Activated naive CD4-positive, alpha-beta T cell treated with anti-CD3 and anti-CD28 coated beads, Interleukin-2, amount 10 ng/mL, durations not matched to agents 7 days and 5 days (primary cell): ENCODE data around the gene CNPY2.
"Not testable (repeated sequence)": the region's sequence is repeated elsewhere in the genome, so short reads cannot be mapped to it uniquely, and the experiment has no call there.

Experiments
- CTCF ChIA-PET: fragments of 350-600 bp; sonication (Branson Sonifier 250); formaldehyde crosslinking; loops from one replicate; lab custom pipeline; 2021; ENCODE audit warnings: antibody characterized with exemption; lab: Charles Lee
- DNase-seq: peaks from one replicate; pipeline ENCODE4 v3.0.0-alpha.2; 2020
- H3K27ac Mint-ChIP-seq: one replicate; pipeline ENCODE4 v1.8.0; 2021; ENCODE audit warnings: mild to moderate bottlenecking, moderate library complexity, mixed read lengths
- H3K27me3 Mint-ChIP-seq: one replicate; pipeline ENCODE4 v1.8.0; 2021; ENCODE audit warnings: mild to moderate bottlenecking, mixed read lengths
- H3K36me3 Mint-ChIP-seq: one replicate; pipeline ENCODE4 v1.8.0; 2021; ENCODE audit warnings: mixed read lengths
- H3K4me1 Mint-ChIP-seq: one replicate; pipeline ENCODE4 v1.8.0; 2021; ENCODE audit warnings: mixed read lengths
- H3K4me3 Mint-ChIP-seq: one replicate; pipeline ENCODE4 v1.8.0; 2021; ENCODE audit warnings: mild to moderate bottlenecking, moderate library complexity, mixed read lengths
- H3K9me3 Mint-ChIP-seq: one replicate; pipeline ENCODE4 v1.8.0; 2021; ENCODE audit warnings: mixed read lengths

The CNPY2 gene

DNA sequence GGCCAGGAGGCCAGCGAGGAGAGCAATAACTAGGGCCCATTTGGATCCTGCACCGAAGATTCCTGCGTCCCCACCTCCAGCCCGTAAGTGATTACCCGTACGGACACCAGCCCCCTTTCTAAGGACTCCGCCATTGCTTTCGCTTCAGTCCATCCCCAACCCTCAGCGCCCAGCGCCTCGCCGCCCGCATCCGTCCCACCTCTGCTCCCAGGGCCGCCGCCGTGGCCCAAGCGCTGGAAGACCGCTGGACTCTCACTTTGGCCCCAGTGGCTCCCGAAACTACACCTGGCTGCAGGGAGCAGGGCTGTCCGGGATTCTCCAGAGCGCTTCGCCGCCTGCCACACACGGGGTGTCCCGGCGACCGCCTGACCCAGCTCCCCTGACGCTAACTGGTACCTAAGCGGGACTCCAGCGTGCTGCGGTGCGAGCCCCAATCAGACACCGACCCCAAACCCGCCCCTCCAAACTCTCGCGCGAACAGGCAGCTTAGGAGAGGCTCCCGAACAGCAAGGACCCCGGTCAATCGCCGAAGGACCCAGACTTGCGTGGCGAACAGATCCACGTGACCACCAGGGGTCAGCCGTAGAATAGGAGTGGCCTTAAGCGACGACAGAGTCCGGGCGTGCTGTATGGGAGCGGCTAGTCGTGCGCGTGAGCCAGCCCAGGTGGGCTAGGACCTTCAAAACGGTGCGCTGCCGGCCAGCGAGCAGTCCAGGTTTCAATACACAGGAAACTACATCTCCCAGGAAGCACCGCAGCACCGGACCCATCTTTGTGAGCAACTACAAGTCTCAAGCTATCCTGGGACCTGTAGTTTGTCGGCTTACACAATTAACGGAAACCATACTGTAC, at the start of gene CNPY2:
CNPY2 (minus strand) TSS at position 367 of the 852 bp plus-strand sequence. CDS start 771 bp downstream, outside the sequence.
- no peaks in the 10 kb centered on the region for H3K27me3 Mint-ChIP-seq
- H3K9me3 Mint-ChIP-seq, result no peaks in the 10 kb centered on the region
- peaks cover 26% of the 10 kb centered on the region for H3K36me3 Mint-ChIP-seq
- H3K4me1 Mint-ChIP-seq, result peaks cover 19% of the 10 kb centered on the region
- H3K4me3 Mint-ChIP-seq, result peak within 1 kb of the TSS; percentile 92
- CTCF ChIA-PET, result interaction anchor here (0.5 to 2.3 kb wide), 7 partner anchors 11 to 198 kb away, joined by 3 to 7 read pairs (median 3); partner anchors contain the start of genes CS and ZC3H10
- peak within 1 kb of the TSS; percentile 93 for H3K27ac Mint-ChIP-seq
- peak; percentile 98 for DNase-seq

DNA sequence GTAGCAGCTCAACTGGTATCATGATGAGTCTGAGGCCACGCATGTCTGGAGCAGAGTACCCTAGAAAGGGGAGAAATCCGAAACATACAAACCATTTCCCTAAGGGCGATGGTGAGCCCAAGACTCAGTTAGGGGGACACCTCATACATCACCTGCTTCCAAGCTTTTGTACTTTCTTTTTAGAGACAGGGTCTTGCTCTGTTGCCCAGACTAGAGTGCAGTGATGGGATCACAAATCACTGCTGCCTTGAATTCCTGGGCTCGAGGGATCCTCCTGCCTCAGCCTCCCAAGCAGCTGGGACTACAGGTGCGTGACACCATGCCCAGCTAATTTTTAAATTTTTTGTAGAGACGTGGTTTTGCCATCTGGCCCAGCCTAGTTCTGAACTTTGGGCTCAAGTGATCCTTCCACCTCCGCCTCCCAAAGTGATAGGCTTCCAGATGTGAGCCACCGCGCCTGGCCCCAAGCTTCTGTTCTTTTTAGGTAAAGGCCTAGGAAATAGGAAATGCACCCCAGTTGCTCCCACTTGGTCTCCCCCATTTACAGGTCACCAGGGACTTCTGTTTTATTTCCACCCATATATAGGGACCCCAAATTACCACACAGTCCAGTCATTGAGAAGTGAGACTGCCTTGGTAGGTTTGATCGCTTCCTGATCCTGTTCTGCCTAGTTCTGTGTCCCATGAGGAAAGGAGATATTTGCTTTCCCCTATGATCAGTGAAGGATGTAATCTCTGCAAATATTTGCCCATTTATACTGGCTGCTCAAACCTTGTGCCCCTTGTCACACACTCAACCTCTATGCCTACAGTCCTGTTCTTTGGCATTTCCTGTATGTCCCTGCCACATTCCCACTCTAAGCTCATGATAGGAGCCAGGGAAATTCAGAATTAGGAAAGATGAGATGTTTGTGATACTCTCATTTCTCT, 46.6 kb upstream of the CNPY2 start, which contains the start of gene APOF:
APOF (minus strand) TSS at position 728 of the 930 bp plus-strand sequence; CDS start at position 616, 112 bp downstream.
- CTCF ChIA-PET, result interaction anchor here (1.1 to 1.6 kb wide), 3 partner anchors 16 to 102 kb away, joined by 4 to 6 read pairs (median 5); partner anchors contain the start of gene TIMELESS
- peak within 1 kb of the TSS; percentile 94 for H3K4me3 Mint-ChIP-seq

DNA sequence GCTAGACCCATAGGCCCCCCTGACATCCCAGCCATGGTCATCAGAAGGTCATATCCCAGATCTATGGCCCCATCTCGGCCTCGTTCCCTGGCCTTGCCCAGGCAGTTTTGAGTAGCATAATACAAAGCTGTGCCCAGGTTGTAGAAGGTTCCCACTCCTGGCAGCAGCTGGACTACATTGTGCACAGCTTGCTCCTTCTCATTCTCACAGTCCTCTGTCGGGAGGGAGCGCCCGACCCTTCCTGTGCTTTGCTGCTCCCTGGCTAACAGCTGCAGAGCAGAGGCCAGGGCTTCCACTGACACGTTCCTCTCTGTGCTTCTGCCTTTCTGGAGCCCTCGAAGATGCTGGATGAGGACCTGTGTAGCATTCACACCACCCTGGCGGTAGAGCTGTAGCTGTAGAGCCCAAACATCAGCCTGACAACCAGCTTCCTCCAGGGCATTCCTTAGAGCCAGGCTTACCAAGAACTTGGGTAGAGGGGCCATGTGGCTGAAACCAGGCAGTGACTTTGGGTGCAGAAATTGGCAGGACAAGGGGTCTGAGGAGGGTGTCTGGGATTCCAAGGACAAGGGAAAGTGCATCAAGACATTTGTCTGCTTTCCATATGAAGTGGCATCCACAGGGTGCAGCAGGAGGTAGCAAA, 45.8 kb upstream of the CNPY2 start:
- Mint-ChIP-seq H3K27ac (peak overlapping the region; percentile 98), H3K27me3 (peaks cover 8% of the 10 kb centered on the region), H3K4me3 (peak overlapping the region; percentile 94), H3K9me3 (no peaks in the 10 kb centered on the region), H3K36me3 (peaks cover 2% of the 10 kb centered on the region), H3K4me1 (peaks cover 28% of the 10 kb centered on the region)
- CTCF ChIA-PET, result interaction anchor here (1.1 to 1.4 kb wide), 2 partner anchors 87 to 102 kb away, joined by 4 to 6 read pairs; partner anchors contain the start of gene TIMELESS
- no peak for DNase-seq

More for the DNA sequence above, 46.6 kb upstream of the CNPY2 start, which contains the start of gene APOF:
- DNase-seq, result no peak
- H3K4me1 Mint-ChIP-seq, result peaks cover 28% of the 10 kb centered on the region
- H3K36me3 Mint-ChIP-seq, result peaks cover 2% of the 10 kb centered on the region
- H3K27me3 Mint-ChIP-seq, result peaks cover 8% of the 10 kb centered on the region
- peak within 1 kb of the TSS; percentile 38 for H3K27ac Mint-ChIP-seq
- H3K9me3 Mint-ChIP-seq, result no peaks in the 10 kb centered on the region

DNA sequence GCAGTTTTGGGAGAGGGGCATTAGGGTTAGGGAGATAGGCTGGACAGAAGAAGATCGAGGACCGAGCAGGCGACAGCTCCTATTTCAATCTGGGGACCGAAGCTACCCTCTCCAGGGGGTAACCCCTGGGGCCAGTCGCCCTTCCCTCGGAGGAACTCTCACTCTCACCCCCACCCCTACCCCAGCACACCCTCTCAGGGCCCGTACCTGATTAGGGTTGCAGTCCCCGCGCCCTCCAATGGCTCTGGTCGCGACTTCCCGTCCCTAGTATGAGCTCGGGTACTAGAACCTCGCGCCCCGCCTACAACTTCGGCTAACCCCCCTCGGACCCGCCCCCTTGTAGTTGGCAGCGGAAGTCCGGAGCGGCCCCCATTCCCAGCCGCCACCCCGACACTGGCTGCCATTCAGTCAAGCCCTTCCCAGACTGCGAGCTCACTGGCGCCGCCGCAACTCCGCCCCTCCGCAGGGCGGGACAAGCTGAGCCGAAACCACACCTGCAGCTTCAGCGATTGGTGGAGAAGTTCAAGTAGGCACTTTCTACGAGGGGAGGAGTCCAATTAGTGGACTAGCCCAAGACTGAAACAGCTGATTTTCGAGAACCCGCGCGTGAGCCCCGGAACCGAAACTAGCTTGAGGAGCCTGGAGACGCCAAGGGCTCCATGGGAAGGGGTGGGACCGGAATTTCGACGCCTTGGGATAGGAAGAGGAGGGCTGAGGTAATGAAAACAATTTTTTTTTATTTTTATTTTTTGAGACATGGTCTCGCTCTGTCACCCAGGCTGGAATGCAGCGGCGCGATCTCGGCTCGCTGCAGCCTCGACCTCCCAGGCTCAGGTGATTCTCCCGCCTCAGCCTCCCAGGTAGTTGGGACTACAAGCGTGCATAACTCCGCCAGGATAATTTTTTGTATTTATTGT, 44.3 kb upstream of the CNPY2 start, which contains the start of gene STAT2:
STAT2 (minus strand) TSS at position 257 of the 917 bp plus-strand sequence. CDS start 3,536 bp downstream, outside the sequence.
- H3K27me3 Mint-ChIP-seq, result peaks cover 8% of the 10 kb centered on the region
- H3K36me3 Mint-ChIP-seq, result peaks cover 15% of the 10 kb centered on the region
- CTCF ChIA-PET, result interaction anchor here (0.8 to 3.0 kb wide), 7 partner anchors 18 to 104 kb away, joined by 3 to 21 read pairs (median 3); partner anchors contain the start of gene TIMELESS
- peak within 1 kb of the TSS; percentile 94 for H3K4me3 Mint-ChIP-seq
- peak; percentile 100 for DNase-seq
- H3K27ac Mint-ChIP-seq, result peak within 1 kb of the TSS; percentile 98
- no peaks in the 10 kb centered on the region for H3K9me3 Mint-ChIP-seq
- H3K4me1 Mint-ChIP-seq, result peaks cover 32% of the 10 kb centered on the region

DNA sequence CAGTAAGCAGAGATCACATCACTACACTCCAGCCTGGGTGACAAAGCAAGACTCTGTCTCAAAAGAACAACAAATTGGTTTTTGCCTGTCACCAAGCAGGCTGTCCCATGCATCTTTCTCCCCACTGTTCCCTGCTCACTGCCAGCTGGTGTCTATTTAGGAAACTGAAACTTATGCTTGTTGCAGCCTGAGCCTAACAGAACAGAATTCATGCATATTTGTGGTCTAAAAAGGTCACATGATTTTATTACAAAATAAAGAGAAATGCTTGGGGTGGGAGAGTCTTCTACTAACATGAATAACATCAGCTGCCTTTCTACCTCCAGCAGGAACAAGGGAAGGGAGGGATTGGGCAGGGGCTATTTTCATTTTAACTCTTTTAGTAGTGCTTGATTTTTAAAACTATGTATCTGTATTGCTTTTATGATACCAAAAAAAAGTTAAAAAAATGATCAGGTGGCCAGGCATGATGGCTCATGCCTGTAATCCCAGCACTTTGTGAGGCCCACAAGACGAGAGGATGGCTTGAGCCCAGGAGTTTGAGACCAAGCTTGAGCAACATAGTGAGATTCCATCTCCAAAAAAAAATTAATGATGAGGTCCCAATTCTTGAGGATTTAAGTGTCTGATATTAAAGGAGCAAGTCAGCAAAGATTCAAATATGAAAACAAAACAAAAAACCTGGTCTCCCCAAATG, 43.2 kb upstream of the CNPY2 start:
- H3K27me3 Mint-ChIP-seq, result peaks cover 4% of the 10 kb centered on the region
- peak overlapping the region; percentile 94 for H3K4me3 Mint-ChIP-seq
- H3K9me3 Mint-ChIP-seq, result no peaks in the 10 kb centered on the region

DNA sequence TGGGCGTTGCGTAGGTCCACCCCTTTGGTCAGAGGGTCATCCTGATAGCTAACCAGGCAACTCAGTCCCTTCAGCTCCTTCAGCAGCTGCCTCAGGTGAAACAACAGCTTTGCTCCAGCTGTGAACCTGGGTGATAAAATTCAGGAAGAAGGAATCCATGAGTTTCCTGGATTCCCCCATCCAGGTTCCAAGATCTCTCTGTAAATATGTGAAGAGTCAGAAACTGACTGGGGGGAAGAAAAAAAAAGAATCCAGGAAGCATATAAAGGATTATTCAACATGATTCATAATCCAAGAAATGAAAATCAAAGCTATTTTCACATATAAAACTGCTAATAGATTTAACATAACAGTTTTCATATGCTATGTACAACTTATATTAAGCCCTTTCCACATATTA, 35.5 kb upstream of the CNPY2 start:
- Mint-ChIP-seq H3K9me3 (no peaks in the 10 kb centered on the region), H3K27ac (no peak overlapping the region), H3K4me3 (no peak overlapping the region), H3K27me3 (no peaks in the 10 kb centered on the region), H3K36me3 (peaks cover 64% of the 10 kb centered on the region), H3K4me1 (peaks cover 4% of the 10 kb centered on the region)
- CTCF ChIA-PET, result no interaction called here
- no peak for DNase-seq

More for the DNA sequence above, 43.2 kb upstream of the CNPY2 start:
- peaks cover 22% of the 10 kb centered on the region for H3K36me3 Mint-ChIP-seq
- CTCF ChIA-PET, result interaction anchor here (0.8 to 3.0 kb wide), 8 partner anchors 14 to 163 kb away, joined by 3 to 21 read pairs (median 3); partner anchors contain the start of genes RBMS2 and TIMELESS
- H3K27ac Mint-ChIP-seq, result peak overlapping the region; percentile 98
- peak; percentile 33 for DNase-seq
- H3K4me1 Mint-ChIP-seq, result peaks cover 32% of the 10 kb centered on the region

DNA sequence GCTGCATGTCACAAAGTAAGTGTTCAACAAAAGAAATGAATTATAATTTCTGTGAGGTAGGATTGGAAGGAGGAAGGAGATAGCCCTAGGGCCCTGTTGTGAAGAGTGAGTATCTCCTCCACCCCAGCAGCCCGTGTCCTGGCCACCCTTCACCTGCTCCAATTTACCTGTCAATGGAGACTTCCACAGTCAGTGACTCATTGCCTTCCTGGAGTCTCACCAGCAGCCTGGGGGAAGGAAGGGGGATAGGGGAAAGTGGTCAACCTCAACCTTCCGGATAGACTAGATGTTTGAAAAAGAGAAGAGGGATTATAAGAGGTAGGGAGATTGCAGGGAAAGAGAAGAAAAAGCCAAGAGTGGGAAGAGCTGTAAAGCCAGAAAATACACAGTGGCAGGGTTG, 34.9 kb upstream of the CNPY2 start:
- peaks cover under 1% of the 10 kb centered on the region for H3K4me1 Mint-ChIP-seq
- DNase-seq, result no peak
- H3K27me3 Mint-ChIP-seq, result no peaks in the 10 kb centered on the region
- no peak overlapping the region for H3K27ac Mint-ChIP-seq
- no peaks in the 10 kb centered on the region for H3K9me3 Mint-ChIP-seq
- H3K36me3 Mint-ChIP-seq, result peaks cover 63% of the 10 kb centered on the region
- CTCF ChIA-PET, result interaction anchor here (1.6 kb wide), 1 partner anchor 231 kb away, joined by 3 read pairs; no protein-coding TSS in a partner anchor
- no peak overlapping the region for H3K4me3 Mint-ChIP-seq

DNA sequence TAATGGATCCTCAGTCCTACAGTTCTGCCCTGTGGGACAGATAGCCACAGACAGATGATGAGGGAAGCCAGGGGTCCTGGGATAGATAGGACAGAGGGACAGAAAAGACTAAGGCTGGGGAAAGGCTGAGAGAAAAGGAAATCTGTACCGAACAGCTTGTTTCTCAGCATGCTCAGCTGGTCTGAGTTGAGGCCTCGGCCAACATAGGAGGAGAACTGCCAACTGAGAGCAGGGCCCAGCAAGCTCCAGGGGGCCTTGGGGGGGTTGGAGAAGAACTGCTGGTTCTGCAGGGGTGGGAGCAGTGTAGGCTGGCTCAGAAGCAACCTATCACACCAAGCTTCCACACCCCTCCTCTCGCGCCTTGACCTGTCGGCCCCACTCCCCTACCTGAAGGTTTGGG, 33.0 kb upstream of the CNPY2 start:
- no peaks in the 10 kb centered on the region for H3K27me3 Mint-ChIP-seq

DNA sequence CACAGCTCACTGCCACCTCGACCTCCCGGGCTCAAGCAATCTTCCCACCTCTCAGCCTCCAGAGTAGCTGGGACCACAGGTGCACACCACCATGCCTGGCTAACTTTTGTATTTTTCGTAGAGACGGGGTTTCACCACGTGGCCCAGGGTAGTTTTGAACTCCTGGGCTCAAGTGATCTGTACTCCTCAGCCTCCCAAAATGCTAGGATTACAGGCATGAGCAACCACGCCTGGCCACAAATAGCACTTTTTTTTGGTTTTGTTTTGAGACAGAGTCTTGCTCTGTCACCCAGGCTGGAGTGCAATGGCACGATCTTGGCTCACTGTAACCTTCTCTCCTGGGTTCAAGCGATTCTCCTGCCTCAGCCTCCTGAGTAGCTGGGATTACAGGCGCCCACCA, 31.5 kb upstream of the CNPY2 start:
- peaks cover 65% of the 10 kb centered on the region for H3K36me3 Mint-ChIP-seq
- H3K27ac Mint-ChIP-seq, H3K4me1 Mint-ChIP-seq, H3K9me3 Mint-ChIP-seq, H3K4me3 Mint-ChIP-seq, H3K27me3 Mint-ChIP-seq, DNase-seq: not testable (repeated sequence)
- CTCF ChIA-PET, result interaction anchor here (0.7 to 1.5 kb wide), 7 partner anchors 9 to 277 kb away, joined by 3 to 6 read pairs (median 4); partner anchors contain the start of genes COQ10A, IL23A and ZC3H10

More for the DNA sequence above, 33.0 kb upstream of the CNPY2 start:
- no peak for DNase-seq
- no peak overlapping the region for H3K27ac Mint-ChIP-seq
- H3K4me3 Mint-ChIP-seq, result no peak overlapping the region
- no peaks in the 10 kb centered on the region for H3K4me1 Mint-ChIP-seq
- CTCF ChIA-PET, result interaction anchor here (1.1 kb wide), 1 partner anchor 9 kb away, joined by 4 read pairs; no protein-coding TSS in a partner anchor
- H3K36me3 Mint-ChIP-seq, result peaks cover 61% of the 10 kb centered on the region
- no peaks in the 10 kb centered on the region for H3K9me3 Mint-ChIP-seq

DNA sequence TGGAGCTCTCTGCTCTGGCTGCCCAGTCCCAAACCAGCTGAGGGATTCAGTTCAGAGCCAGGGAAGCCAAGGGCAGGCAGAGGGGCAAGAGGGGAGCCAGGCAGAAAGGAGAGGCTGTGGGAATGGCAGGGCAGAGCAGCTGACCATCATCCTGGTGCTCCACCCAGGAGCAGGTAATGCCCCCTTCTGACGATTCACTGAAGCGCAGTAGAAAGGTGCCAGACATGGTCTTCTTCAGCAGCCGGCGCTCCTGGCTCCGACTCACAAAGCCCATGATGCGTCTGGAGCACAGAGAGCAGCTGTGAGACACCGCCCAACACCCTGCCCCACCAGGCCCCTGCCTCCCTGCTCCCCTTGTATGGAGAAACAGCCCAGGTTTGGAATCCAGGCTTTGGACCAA, 30.9 kb upstream of the CNPY2 start:
- no peaks in the 10 kb centered on the region for H3K9me3 Mint-ChIP-seq
- H3K4me1 Mint-ChIP-seq, result no peaks in the 10 kb centered on the region
- no peak overlapping the region for H3K4me3 Mint-ChIP-seq
- no peaks in the 10 kb centered on the region for H3K27me3 Mint-ChIP-seq
- H3K36me3 Mint-ChIP-seq, result peaks cover 67% of the 10 kb centered on the region
- no peak for DNase-seq
- H3K27ac Mint-ChIP-seq, result no peak overlapping the region
- CTCF ChIA-PET, result interaction anchor here (0.6 to 1.9 kb wide), 9 partner anchors 8 to 277 kb away, joined by 3 to 6 read pairs (median 4); partner anchors contain the start of genes APOF, COQ10A, IL23A and ZC3H10

DNA sequence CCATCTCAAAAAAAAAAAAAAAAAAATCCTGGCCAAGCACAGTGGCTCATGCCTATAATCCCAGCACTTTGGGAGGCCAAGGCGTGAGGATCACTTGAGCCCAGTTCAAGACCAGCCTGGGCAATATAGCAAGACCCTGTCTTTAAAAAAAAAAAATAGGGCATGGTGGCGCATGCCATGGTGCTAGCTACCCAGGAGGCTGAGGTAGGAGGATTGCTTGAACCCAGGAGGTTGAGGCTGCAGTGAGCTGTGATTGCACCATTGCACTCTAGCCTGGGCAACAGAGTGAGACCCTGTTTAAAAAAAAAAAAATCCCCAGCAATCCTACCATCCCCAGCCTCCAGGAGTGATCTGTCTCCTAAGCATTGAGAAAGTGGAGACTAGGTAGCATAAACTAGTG, 26.5 kb upstream of the CNPY2 start:
- DNase-seq, H3K4me3 Mint-ChIP-seq, H3K9me3 Mint-ChIP-seq, H3K27me3 Mint-ChIP-seq, H3K27ac Mint-ChIP-seq: not testable (repeated sequence)
- H3K4me1 Mint-ChIP-seq, result peaks cover 35% of the 10 kb centered on the region
- CTCF ChIA-PET, result interaction anchor here (0.7 to 1.0 kb wide), 2 partner anchors 22 to 222 kb away, joined by 3 to 4 read pairs; no protein-coding TSS in a partner anchor
- peaks cover 51% of the 10 kb centered on the region for H3K36me3 Mint-ChIP-seq
